HG02642 (cell line): Measurements from ENCODE around the gene POLK.
"Not testable (repeated sequence)": the region's sequence is repeated elsewhere in the genome, so short reads cannot be mapped to it uniquely, and the experiment has no call there.

Experiments used
- ATAC-seq: cut with Tn5 transposase; IDR thresholded peaks from one replicate; pipeline ENCODE4 v1.9.1; 2021; ENCODE audit warnings: mild to moderate bottlenecking; ENCODE audit not compliant: unreplicated experiment, poor library complexity

The POLK gene

GRCh38 chr5:75511435-75512382 lies at the start of gene POLK, which contains the start of gene CERT1:
Gene POLK, plus strand, starts transcription at chr5:75511891.
Gene CERT1, minus strand, starts transcription at chr5:75511629. Its CDS starts 422 bp downstream, at chr5:75511207.
- ATAC-seq = peak; percentile 88

GRCh38 chr5:75463726-75464125 lies 48.0 kb upstream of the POLK start:
- ATAC-seq = no peak

- ATAC-seq = no peak
Observed at GRCh38 chr5:75465480-75465879, 46.2 kb upstream of the POLK start.

GRCh38 chr5:75466006-75466716 lies 45.5 kb upstream of the POLK start:
- ATAC-seq = no peak

GRCh38 chr5:75468593-75468992 lies 43.1 kb upstream of the POLK start:
- no peak for ATAC-seq

- no peak for ATAC-seq
Observed at GRCh38 chr5:75469017-75469416, 42.7 kb upstream of the POLK start.

GRCh38 chr5:75471193-75471592 lies 40.5 kb upstream of the POLK start:
- no peak for ATAC-seq

GRCh38 chr5:75472973-75473372 lies 38.7 kb upstream of the POLK start:
- no peak for ATAC-seq

GRCh38 chr5:75473463-75473862 lies 38.2 kb upstream of the POLK start:
- no peak for ATAC-seq

- ATAC-seq = no peak
Observed at GRCh38 chr5:75475364-75475763, 36.3 kb upstream of the POLK start.

- no peak for ATAC-seq
Observed at GRCh38 chr5:75481024-75481423, 30.7 kb upstream of the POLK start.

GRCh38 chr5:75482482-75482881 lies 29.2 kb upstream of the POLK start:
- no peak for ATAC-seq

- no peak for ATAC-seq
Observed at GRCh38 chr5:75484605-75485004, 27.1 kb upstream of the POLK start.

- not testable (repeated sequence) for ATAC-seq
Observed at GRCh38 chr5:75489847-75490246, 21.8 kb upstream of the POLK start.

GRCh38 chr5:75491621-75492020 lies 20.1 kb upstream of the POLK start:
- no peak for ATAC-seq

GRCh38 chr5:75496026-75496425 lies 15.7 kb upstream of the POLK start:
- ATAC-seq = no peak

- no peak for ATAC-seq
Observed at GRCh38 chr5:75498208-75498777, 13.4 kb upstream of the POLK start.

GRCh38 chr5:75498875-75499274 lies 12.8 kb upstream of the POLK start:
- not testable (repeated sequence) for ATAC-seq

GRCh38 chr5:75505112-75505511 lies 6.6 kb upstream of the POLK start:
- not testable (repeated sequence) for ATAC-seq

GRCh38 chr5:75507841-75508240 lies 3.9 kb upstream of the POLK start:
- ATAC-seq = no peak

GRCh38 chr5:75509546-75509945 lies 2.1 kb upstream of the POLK start:
- ATAC-seq = no peak
